ENCODE measurements around the gene FKBP4.
"Not testable (repeated sequence)": the region's sequence is repeated elsewhere in the genome, so short reads cannot be mapped to it uniquely, and the experiment has no call there.

Gene FKBP4

DNA sequence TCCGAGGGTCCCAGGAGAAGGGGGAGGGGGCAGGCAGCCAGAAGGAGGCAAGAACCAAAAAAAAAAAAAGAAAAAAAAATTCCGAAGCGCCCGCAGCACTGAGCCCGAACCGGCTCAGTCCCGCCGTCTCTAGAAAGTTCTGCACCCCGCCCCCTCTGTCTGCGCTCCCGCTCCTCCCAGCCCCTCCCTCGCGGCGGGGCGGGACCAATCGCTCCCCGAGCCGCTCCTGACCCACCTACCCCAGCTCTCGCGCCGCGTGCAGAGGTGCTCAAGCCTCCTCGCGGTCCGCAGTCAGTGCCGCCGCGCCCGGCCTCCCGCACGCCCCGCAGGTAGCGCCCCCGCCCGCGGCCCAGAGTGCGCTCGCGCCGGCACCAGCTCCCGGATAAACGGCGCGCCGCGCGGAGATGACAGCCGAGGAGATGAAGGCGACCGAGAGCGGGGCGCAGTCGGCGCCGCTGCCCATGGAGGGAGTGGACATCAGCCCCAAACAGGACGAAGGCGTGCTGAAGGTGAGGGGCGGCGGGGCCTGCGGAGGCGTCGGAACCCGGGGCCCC is at the start of gene FKBP4:
TSS of gene FKBP4 (plus strand) at position 235 of the 554 bp plus-strand sequence. CDS start at position 405, 170 bp downstream.
- DNase-seq = peak; percentile 90

- DNase-seq = no peak
These were observed 49.1 kb upstream of the FKBP4 start for GRCh38 chr12:2745655-2746054.

DNA sequence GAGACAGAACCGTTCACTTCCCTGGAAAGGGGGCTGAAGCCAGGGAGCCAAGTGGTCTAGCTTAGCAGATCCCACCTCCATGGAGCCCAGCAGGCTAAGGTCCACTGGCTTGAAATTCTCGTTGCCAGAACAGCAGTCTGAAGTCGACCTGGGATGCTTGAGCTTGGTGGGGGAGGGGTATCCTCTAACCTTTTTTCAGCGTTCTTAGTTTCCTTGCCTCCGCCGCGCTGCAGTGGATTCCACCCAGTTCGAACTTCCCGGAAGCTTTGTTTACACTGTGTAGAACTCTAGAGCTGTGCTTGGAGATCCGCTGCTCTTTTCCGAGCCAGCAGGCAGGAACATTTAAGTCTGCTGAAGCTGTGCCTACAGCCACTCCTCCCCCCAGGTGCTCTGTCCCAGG is 45.2 kb upstream of the FKBP4 start:
- no peak for DNase-seq

DNA sequence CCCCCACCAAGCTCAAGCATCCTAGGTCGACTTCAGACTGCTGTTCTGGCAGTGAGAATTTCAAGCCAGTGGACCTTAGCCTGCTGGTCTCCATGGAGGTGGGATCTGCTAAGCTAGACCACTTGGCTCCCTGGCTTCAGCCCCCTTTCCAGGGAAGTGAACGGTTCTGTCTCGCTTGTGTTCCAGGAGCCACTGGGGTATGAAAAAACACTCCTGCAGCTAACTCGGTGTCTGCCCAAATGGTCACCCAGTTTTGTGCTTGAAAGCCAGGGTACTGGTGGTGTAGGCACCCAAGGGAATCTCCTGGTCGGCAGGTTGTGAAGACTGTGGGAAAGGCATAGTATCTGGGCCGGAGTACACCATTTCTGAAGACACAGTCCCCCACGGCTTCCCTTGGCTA is 44.6 kb upstream of the FKBP4 start:
- no peak for DNase-seq

- no peak for DNase-seq
These were observed 43.5 kb upstream of the FKBP4 start for GRCh38 chr12:2751230-2751629.

DNA sequence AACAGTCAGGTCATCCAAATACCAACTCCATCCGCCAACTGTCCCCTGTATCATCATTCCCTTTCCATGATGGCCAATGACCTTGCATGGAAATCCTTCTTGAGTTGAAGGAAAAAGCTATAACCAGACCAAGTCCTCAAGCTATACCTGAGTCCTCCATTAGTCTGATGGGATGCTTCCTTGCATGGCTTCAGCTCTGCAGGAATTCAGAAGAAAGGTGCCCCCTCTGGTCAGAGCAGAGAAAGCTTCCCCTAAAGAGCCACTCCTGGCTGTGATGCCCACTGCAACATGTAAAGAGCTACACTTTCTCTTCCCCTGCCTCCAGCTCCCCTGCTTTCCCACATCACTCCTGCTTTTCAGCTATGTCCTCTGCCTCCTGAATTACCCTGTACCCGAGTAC is 43.1 kb upstream of the FKBP4 start:
- peak; percentile 8 for DNase-seq

DNA sequence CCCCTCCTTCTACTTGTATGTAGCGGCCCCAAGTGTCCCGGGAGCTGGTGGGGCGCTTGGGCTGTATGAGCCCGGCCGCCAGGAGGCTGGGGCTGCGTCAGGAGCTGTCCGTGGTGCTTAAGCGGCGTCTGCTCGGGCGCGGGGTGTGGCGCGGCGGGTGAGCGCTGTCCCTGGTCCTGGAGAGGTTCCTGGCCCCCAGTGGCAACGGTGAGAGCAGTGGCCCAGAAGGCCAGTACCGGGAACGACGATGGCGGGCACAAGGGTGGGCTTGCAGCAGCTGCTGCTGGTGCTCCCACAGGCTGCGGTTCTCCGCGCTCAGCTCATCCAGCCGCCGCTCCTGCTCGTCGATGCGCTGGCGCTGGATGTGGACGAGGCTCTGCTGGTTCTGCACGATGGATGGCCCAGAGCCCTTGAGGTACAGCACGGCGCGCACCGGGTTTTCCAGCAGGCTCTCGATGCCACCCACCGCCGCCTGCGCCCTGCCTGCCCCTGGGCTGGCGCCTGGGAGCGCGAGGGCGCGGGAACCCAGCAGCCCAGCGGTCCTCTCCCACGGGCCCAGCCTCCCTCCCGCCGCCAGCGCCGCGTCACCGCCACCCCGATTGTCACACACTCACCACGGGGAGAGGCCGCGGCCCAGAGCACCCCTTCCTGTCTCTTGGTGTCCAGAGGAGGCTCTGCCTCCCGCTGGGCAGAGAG is 41.9 kb upstream of the FKBP4 start:
- peak; percentile 73 for DNase-seq

DNA sequence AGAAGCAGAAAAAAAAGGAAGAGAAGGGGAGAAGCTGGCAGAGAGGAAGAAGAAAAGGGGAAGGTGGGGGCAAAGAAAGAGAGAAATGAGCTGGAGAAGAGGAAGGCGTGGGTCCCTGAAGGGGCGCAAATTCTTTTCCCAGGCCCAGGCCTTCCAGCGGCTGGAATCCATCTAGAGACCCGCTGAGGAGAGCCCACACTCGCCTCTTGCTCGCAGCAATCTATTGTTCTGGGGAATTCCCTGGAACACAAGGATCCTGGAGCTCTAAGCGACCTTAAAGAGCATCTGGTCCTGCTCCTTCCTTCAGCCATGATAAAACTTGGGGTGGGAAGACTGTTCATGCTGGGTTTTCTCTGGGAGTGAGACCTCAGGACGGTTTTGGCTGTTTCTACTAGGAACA is 41.2 kb upstream of the FKBP4 start:
- no peak for DNase-seq

DNA sequence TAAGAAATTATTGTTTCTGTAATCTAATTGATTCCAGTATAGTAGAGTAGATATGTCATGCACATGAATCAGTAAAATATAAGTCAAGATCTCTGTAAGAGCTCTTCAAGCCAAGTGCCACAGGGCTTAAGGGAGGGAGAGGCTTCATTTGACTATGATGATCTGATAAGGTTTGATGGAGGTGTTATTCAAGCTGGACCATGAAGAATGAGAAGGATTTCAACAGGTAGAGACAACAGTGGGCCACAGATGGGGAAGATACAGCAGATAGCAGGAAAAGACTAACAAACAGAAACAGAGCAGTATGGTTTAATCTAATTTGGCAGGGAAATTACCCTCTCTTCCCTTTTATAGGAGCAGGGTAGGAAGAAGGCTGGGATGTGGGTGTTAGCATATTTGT is 40.6 kb upstream of the FKBP4 start:
- no peak for DNase-seq

DNA sequence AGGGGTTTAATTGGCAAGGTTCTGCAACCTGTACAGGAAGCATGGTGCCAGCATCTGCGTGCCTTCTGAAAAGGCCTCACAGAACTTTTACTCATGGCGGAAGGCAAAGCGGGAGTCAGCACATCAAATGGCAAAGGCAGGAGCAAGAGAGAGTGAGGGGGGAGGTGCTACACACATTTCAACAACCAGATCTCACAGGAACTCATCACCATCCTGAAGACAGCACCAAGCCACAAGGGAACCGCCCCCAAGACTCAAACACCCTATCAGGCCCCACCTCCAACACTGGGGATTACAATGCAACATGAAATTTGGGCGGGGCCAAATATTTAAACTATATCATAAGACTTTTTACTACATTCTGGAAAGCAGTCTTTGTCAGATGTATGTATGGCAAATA is 38.0 kb upstream of the FKBP4 start:
- DNase-seq = peak; percentile 14

- no peak for DNase-seq
These were observed 35.0 kb upstream of the FKBP4 start for GRCh38 chr12:2759733-2760132.

DNA sequence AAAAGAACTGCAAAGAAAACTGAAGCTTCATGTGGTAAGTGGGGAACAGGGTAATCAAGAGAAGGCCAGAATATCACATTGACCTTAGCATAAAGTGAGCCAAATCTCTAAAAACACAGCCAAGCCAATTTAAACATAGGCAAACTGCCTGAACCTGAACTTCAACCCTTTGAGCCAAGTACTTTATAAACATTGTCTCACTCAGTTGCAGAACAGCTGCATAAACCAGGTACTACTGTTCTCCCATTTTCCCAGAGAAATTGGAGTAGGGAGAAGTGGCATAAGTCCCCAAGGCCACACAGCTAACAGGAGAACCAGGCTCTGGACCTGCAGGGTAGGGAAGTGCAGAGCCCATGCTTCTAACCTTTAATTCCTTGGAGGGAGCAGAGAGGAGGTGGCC is 30.4 kb upstream of the FKBP4 start:
- DNase-seq = no peak

- DNase-seq = no peak
These were observed 29.7 kb upstream of the FKBP4 start for GRCh38 chr12:2765052-2765451.

- no peak for DNase-seq
These were observed 29.2 kb upstream of the FKBP4 start for GRCh38 chr12:2765608-2766007.

DNA sequence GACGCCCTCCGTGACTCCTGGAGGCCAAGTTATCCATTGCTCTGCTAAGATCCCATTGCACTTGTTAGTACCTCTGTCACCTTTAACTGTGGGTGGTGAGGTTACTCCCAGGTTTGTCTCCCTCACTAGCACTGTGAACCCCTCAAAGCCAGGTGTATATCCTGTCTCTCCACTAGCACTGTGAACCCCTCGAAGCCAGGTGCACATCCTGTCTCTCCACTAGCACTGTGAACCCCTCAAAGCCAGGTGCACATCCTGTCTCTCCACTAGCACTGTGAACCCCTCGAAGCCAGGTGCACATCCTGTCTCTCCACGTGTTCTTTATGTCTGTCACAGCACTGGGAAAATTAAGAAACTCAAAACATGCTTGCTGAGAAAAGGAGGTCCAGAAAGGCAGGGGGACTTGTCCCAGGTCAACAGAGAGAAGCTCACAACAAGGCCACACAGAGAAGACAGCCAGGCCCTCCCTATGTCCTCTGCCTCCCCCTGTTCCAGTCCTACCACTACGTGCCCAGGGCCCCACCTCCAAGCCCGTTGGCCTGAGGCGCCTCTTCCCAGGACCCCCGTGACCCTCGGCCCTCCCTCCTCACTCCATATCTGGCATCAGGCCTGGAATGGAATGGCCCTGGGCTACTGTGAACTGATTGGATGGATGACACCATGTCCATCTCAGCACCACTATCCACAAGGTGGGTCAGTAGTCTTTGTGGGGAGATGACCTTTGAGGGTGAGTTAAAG is 26.4 kb upstream of the FKBP4 start:
- no peak for DNase-seq

- DNase-seq = no peak
These were observed 24.8 kb upstream of the FKBP4 start for GRCh38 chr12:2769866-2770533.

DNA sequence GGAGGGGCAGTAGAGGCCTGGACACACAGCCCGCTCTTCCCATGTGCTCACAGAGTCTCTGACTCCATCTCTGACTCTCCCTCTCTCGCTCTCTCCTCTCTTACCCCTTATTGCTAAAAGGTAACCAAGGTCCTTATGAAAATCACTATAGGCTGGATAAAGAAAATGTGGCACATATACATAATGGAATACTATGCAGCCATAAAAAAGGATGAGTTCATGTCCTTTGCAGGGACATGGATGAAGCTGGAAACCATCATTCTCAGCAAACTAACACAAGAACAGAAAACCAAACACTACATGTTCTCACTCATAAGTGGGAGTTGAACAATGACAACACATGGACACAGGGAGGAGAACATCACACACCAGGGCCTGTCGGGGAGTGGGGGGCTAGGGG is 24.2 kb upstream of the FKBP4 start:
- not testable (repeated sequence) for DNase-seq

- DNase-seq = no peak
These were observed 22.4 kb upstream of the FKBP4 start for GRCh38 chr12:2772370-2772769.

GRCh38 chr12:2773199-2773875 is 21.4 kb upstream of the FKBP4 start:
- no peak for DNase-seq

DNA sequence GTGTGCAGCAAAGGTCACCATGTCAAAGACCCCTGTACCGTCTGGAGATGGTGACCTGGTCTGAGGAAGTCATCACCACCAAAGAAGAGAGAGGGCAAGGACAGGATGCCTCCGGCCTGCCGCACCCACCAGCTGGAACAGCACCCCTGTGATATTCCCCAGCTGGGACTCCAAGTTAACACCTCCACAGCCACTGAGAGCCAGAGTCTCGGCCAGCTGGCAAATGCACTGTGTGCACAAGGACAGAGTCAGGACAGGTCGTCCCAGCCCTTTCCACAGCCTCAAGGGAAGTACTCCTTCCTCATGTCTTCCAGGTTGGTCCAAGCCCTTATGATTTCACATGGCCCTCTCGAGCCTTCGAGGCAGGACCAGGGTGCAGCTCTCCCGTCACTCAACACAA is 19.3 kb upstream of the FKBP4 start:
- DNase-seq = no peak

DNA sequence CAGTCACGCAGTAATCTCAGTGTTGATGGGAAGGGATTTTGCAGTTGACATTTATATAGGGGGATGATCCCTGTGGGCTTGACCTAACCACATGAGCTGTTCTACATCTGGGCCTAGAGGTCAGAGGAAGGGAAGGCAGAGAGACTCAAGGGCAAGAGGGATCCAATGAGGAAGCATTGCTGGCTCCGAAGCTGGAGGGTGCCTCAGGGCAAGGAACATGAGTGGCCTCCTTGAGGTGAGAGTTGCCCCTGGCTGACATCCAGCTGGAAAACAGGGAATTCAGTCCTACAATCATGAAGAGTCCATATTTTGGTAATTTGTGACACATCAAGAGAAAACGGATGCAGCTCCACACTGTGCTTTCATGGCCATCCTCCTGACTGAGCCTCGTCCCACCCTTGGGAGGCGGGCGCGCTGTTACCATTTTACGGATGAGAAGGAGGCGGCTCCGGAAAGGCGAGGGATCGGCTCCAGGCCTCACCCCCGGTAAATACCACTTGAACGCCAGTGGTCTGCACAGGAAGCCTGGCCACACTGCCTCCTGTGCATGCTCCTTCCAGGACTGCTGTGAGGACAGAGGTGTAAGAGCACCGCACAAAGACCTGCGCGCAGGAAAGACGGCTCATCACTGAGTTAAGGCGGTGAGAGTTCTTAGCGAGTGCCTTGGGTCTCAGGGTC is 18.5 kb upstream of the FKBP4 start:
- no peak for DNase-seq

GRCh38 chr12:2779281-2779680 is 15.5 kb upstream of the FKBP4 start:
- DNase-seq = peak; percentile 47

Measured in hematopoietic multipotent progenitor cell treated with erythropoietin and hydrocortisone succinate and interleukin-3 and kit ligand, for 8 days (in vitro differentiated cells).